ENCODE measurements around the gene GRK1. TPM values are rescaled to one million over a fixed set of nuclear protein-coding genes. Genes with fewer than 3 reads are reported as not detected.

GRK1 gene
- total and polyA plus RNA-seq, 2 of the 8 experiments (the other 6 are each of a cell fraction or from before 2014, with no cell fraction given), result 0.12 TPM; not detected in 1

GRCh38 chr13:113764793-113765563 lies 98.0 kb downstream of the GRK1 start (continued):
- no peak for TF ChIP-seq PHF8 (conservative IDR thresholded peaks at IDR 0.05; ENCODE audit: low read depth, low read length)
- no peak for TF ChIP-seq POU5F1 (IDR thresholded peaks at IDR 0.05; ENCODE audit: low read depth, low read length)
- no peak for TF ChIP-seq SIN3A (conservative IDR thresholded peaks at IDR 0.05 in 1 of 2, IDR thresholded peaks at IDR 0.05 in 1 of 2; ENCODE audit: low read depth in 1 of 2, low read length in 2 of 2)
- no peak for TF ChIP-seq RNF2 (IDR thresholded peaks at IDR 0.05; ENCODE audit: borderline replicate concordance, low read depth, low read length, missing control alignments, poor library complexity, severe bottlenecking)
- TF ChIP-seq NRF1 (IDR thresholded peaks at IDR 0.05; ENCODE audit: low read depth, low read length), result no peak
